ENCODE results near the gene VRK3. TPM values are rescaled to one million over a fixed set of nuclear protein-coding genes. Genes with fewer than 3 reads are reported as not detected.
A peak's percentile ranks its signal among the peaks of the same experiment; 100 is the strongest.

The VRK3 gene
- total RNA-seq, 1 donor from 2014 or later, result 56.6 TPM

GRCh38 chr19:50030225-50030624 is 5.1 kb upstream of the VRK3 start:
- no peak for DNase-seq (ENCODE audit: low spot score)

GRCh38 chr19:50026550-50026906 is 1.4 kb upstream of the VRK3 start:
- no peak for DNase-seq (ENCODE audit: low spot score)

- DNase-seq (ENCODE audit: low spot score), result peak; percentile 93
Measured at GRCh38 chr19:50025794-50026549, 800 bp upstream of the VRK3 start, which contains the start of gene ZNF473. Gene ZNF473 (plus strand): TSS chr19:50026005. CDS start chr19:50031083, 5,078 bp downstream.

GRCh38 chr19:50024719-50025021 is 502 bp downstream of the VRK3 start:
- no peak for DNase-seq (ENCODE audit: low spot score)

GRCh38 chr19:50022823-50023222 is 2.3 kb downstream of the VRK3 start:
- no peak for DNase-seq (ENCODE audit: low spot score)

- DNase-seq (ENCODE audit: low spot score), result no peak
Measured at GRCh38 chr19:50020481-50020880, 4.7 kb downstream of the VRK3 start.

GRCh38 chr19:50016225-50016807 is 8.9 kb downstream of the VRK3 start:
- no peak for DNase-seq (ENCODE audit: low spot score)

GRCh38 chr19:50008532-50008931 is 16.6 kb downstream of the VRK3 start:
- no peak for DNase-seq (ENCODE audit: low spot score)

- DNase-seq (ENCODE audit: low spot score), result no peak
Measured at GRCh38 chr19:50007947-50008346, 17.2 kb downstream of the VRK3 start.

- no peak for DNase-seq (ENCODE audit: low spot score)
Measured at GRCh38 chr19:50007170-50007569, 18.0 kb downstream of the VRK3 start.

GRCh38 chr19:50005428-50005827 is 19.7 kb downstream of the VRK3 start:
- no peak for DNase-seq (ENCODE audit: low spot score)

- peak; percentile 74 for DNase-seq (ENCODE audit: low spot score)
Measured at GRCh38 chr19:50003810-50004419, 21.3 kb downstream of the VRK3 start.

- DNase-seq (ENCODE audit: low spot score), result no peak
Measured at GRCh38 chr19:50003254-50003788, 21.9 kb downstream of the VRK3 start.

GRCh38 chr19:50002386-50002960 is 22.7 kb downstream of the VRK3 start:
- DNase-seq (ENCODE audit: low spot score), result no peak

GRCh38 chr19:50001775-50002174 is 23.4 kb downstream of the VRK3 start:
- DNase-seq (ENCODE audit: low spot score), result no peak

GRCh38 chr19:50000841-50001557 is 24.2 kb downstream of the VRK3 start:
- DNase-seq (ENCODE audit: low spot score), result no peak

GRCh38 chr19:50000038-50000840 is 24.9 kb downstream of the VRK3 start:
- DNase-seq (ENCODE audit: low spot score), result no peak

GRCh38 chr19:49999371-50000010 is 25.7 kb downstream of the VRK3 start:
- DNase-seq (ENCODE audit: low spot score), result no peak

- DNase-seq (ENCODE audit: low spot score), result no peak
Measured at GRCh38 chr19:49997709-49998108, 27.5 kb downstream of the VRK3 start.

GRCh38 chr19:49988433-49988832 is 36.7 kb downstream of the VRK3 start:
- DNase-seq (ENCODE audit: low spot score), result no peak

GRCh38 chr19:49988007-49988406 is 37.2 kb downstream of the VRK3 start:
- DNase-seq (ENCODE audit: low spot score), result no peak
